ENCODE data around the gene LMF1. TPM values are rescaled to one million over a fixed set of nuclear protein-coding genes. Genes with fewer than 3 reads are reported as not detected.

Gene LMF1
- total and polyA plus RNA-seq, 2 of the 8 experiments (the other 6 are each of a cell fraction or from before 2014, with no cell fraction given): 3.5 to 9.1 TPM

GRCh38 chr16:986925-987582 lies 16.3 kb upstream of the LMF1 start:
- Histone ChIP-seq H3K4me1 (replicated peaks in 1 of 4; ENCODE audit: control insufficient read depth in 3 of 4, insufficient read depth in 4 of 4, low read length in 3 of 4) (peaks cover 0 to 7% (median 5%) of the 10 kb centered on the region in 4 experiments; a peak in 6 of 7 replicates), H2BK20ac (ENCODE audit: low read length) (no peak overlapping the region), H3K79me2 (ENCODE audit: control insufficient read depth in 1 of 2, insufficient read depth in 2 of 2, low read length in 2 of 2) (no peaks in the 10 kb centered on the region), H3K9ac (replicated peaks in 1 of 4; ENCODE audit: extremely low read depth in 1 of 4, low read depth in 3 of 4, low read length in 3 of 4) (no peak overlapping the region), H3K23me2 (ENCODE audit: low read depth, low read length) (no peaks in the 10 kb centered on the region; the same call in 1 of the 2 replicates), H3K9me3 (ENCODE audit: insufficient read depth in 2 of 2, low read depth in 1 of 2, low read length in 1 of 2) (peaks cover 0 to 2% of the 10 kb centered on the region in 2 experiments; a peak in 1 of 4 replicates), H2BK15ac (ENCODE audit: low read length) (no peak overlapping the region), H3K4ac (replicated peaks; ENCODE audit: insufficient read length, low read depth, low read length) (no peak overlapping the region), H2BK5ac (ENCODE audit: low read depth, low read length) (no peak overlapping the region), H4K20me1 (replicated peaks in 1 of 2; ENCODE audit: control insufficient read depth in 1 of 2, insufficient read depth in 2 of 2, low read length in 2 of 2) (peaks cover 3 to 4% of the 10 kb centered on the region in 2 experiments), H3K27me3 (replicated peaks in 1 of 4; ENCODE audit: control insufficient read depth in 3 of 4, extremely low read depth in 1 of 4, insufficient read depth in 3 of 4, low read length in 3 of 4) (peaks cover 10 to 16% (median 14%) of the 10 kb centered on the region in 4 experiments; a peak in 6 of 7 replicates), H3K36me3 (ENCODE audit: control insufficient read depth in 2 of 4, insufficient read depth in 4 of 4, low read length in 3 of 4) (peaks cover 0 to 6% (median 0%) of the 10 kb centered on the region in 4 experiments; a peak in 1 of 8 replicates), H3K4me3 (ENCODE audit: extremely low read depth in 1 of 4, insufficient read depth in 2 of 4, low read depth in 3 of 4, low read length in 4 of 4) (no peak overlapping the region), H3K18ac (ENCODE audit: extremely low read depth, low read length) (no peak overlapping the region), H3K23ac (ENCODE audit: insufficient read length) (no peak overlapping the region), H3K14ac (ENCODE audit: insufficient read length) (no peak overlapping the region), H2BK12ac (ENCODE audit: low read depth, low read length) (no peak overlapping the region), H2BK120ac (replicated peaks; ENCODE audit: low read depth, low read length) (no peak overlapping the region), H3K27ac (ENCODE audit: low read depth, low read length) (no peak overlapping the region), H2AFZ (ENCODE audit: low read length) (no peak overlapping the region), H3K79me1 (ENCODE audit: low read depth, low read length) (peaks cover 2% of the 10 kb centered on the region; the same call in 1 of the 2 replicates), H2AK5ac (ENCODE audit: low read depth, low read length) (no peak overlapping the region), H4K8ac (ENCODE audit: extremely low read depth, insufficient read depth, low read length) (no peak overlapping the region; the same call in 1 of the 2 replicates), H3K56ac (replicated peaks; ENCODE audit: insufficient read length, low read depth, low read length) (no peak overlapping the region), H3K4me2 (ENCODE audit: insufficient read depth in 1 of 2, low read depth in 2 of 2, low read length in 2 of 2) (no peak overlapping the region), H4K91ac (replicated peaks; ENCODE audit: insufficient read length, low read length) (no peak overlapping the region), H4K5ac (ENCODE audit: insufficient read length, low read depth, low read length) (no peak overlapping the region)
- ChIA-PET POLR2A (ENCODE audit: partially characterized antibody) (no interaction called here), CTCF (ENCODE audit: partially characterized antibody) (no interaction called here)
- FAIRE-seq: no peak
- 91% methylated on average over 44 of the region's 44 CpGs; no CpG with 5 or more reads in 1 of the 2 experiments for WGBS, 2 experiments (ENCODE audit: extremely low coverage in 1 of 2, insufficient coverage in 1 of 2, insufficient read length in 1 of 2, insufficient replicate concordance in 2 of 2, low coverage in 1 of 2, low lambda C conversion rate in 2 of 2, missing lambda C conversion rate in 1 of 2)
- DNase-seq (ENCODE audit: low read depth in 1 of 2, low spot score in 2 of 2): no peak
- TF ChIP-seq EZH2 (IDR thresholded peaks at IDR 0.05; ENCODE audit: low read depth, low read length, severe bottlenecking) (no peak), JUND (IDR thresholded peaks at IDR 0.05; ENCODE audit: low read length) (no peak), SP1 (IDR thresholded peaks at IDR 0.05; ENCODE audit: low read depth, low read length) (no peak), RAD21 (IDR thresholded peaks at IDR 0.05 in 1 of 2, conservative IDR thresholded peaks at IDR 0.05 in 1 of 2; ENCODE audit: low read depth in 2 of 2, low read length in 2 of 2) (no peak)
- TF ChIP-seq, protein P1, sequence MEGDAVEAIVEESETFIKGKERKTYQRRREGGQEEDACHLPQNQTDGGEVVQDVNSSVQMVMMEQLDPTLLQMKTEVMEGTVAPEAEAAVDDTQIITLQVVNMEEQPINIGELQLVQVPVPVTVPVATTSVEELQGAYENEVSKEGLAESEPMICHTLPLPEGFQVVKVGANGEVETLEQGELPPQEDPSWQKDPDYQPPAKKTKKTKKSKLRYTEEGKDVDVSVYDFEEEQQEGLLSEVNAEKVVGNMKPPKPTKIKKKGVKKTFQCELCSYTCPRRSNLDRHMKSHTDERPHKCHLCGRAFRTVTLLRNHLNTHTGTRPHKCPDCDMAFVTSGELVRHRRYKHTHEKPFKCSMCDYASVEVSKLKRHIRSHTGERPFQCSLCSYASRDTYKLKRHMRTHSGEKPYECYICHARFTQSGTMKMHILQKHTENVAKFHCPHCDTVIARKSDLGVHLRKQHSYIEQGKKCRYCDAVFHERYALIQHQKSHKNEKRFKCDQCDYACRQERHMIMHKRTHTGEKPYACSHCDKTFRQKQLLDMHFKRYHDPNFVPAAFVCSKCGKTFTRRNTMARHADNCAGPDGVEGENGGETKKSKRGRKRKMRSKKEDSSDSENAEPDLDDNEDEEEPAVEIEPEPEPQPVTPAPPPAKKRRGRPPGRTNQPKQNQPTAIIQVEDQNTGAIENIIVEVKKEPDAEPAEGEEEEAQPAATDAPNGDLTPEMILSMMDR (IDR thresholded peaks at IDR 0.05; ENCODE audit: control extremely low read depth in 1 of 3, insufficient read depth in 1 of 3, low read depth in 1 of 3, low read length in 3 of 3): no peak

Measured in H1 (cell line).